ENCODE results near the gene POLR2E. TPM values are rescaled to one million over a fixed set of nuclear protein-coding genes. Genes with fewer than 3 reads are reported as not detected.
A peak's percentile ranks its signal among the peaks of the same experiment; 100 is the strongest.

POLR2E gene
- total and polyA plus RNA-seq, 9 of the 15 experiments (the other 6 are each of a cell fraction or from before 2014, with no cell fraction given), result 3.4 to 413 (median 244) TPM

- TF ChIP-seq NEUROD1 (IDR thresholded peaks at IDR 0.05; ENCODE audit: borderline replicate concordance, low read depth, low read length, partially characterized antibody) (no peak), KDM2B (CRISPR knock-in tag; IDR thresholded peaks at IDR 0.05) (no peak), ZNF24 (IDR thresholded peaks at IDR 0.05) (no peak), RAD21 (CRISPR knock-in tag; conservative IDR thresholded peaks at IDR 0.05 in 1 of 2, IDR thresholded peaks at IDR 0.05 in 1 of 2) (no peak), NFIC (IDR thresholded peaks at IDR 0.05) (0 out of 2 replicates have a peak, but pooled peaks have one; percentile 0), POLR2G (IDR thresholded peaks at IDR 0.05; ENCODE audit: low read depth, low read length) (peak; percentile 54; the same call in 1 of the 2 replicates), ATF1 (CRISPR knock-in tag; IDR thresholded peaks at IDR 0.05) (peak; percentile 37; the same call in 1 of the 2 replicates), ATF1 (tag; IDR thresholded peaks at IDR 0.05) (no peak), MYC (IDR thresholded peaks at IDR 0.05; ENCODE audit: low read depth, low read length) (peak; percentile 31; the same call in 1 of the 2 replicates), MYC (CRISPR knock-in tag; IDR thresholded peaks at IDR 0.05; ENCODE audit: borderline replicate concordance, low read depth) (no peak), WHSC1 (IDR thresholded peaks at IDR 0.05; ENCODE audit: low read length) (no peak), FOXJ2 (tag; IDR thresholded peaks at IDR 0.05) (no peak)
- TF ChIP-seq, protein P1, sequence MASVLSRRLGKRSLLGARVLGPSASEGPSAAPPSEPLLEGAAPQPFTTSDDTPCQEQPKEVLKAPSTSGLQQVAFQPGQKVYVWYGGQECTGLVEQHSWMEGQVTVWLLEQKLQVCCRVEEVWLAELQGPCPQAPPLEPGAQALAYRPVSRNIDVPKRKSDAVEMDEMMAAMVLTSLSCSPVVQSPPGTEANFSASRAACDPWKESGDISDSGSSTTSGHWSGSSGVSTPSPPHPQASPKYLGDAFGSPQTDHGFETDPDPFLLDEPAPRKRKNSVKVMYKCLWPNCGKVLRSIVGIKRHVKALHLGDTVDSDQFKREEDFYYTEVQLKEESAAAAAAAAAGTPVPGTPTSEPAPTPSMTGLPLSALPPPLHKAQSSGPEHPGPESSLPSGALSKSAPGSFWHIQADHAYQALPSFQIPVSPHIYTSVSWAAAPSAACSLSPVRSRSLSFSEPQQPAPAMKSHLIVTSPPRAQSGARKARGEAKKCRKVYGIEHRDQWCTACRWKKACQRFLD (CRISPR knock-in tag; IDR thresholded peaks at IDR 0.05), result 0 out of 2 replicates have a peak, but pooled peaks have one; percentile 59
- TF ChIP-seq, protein P2, sequence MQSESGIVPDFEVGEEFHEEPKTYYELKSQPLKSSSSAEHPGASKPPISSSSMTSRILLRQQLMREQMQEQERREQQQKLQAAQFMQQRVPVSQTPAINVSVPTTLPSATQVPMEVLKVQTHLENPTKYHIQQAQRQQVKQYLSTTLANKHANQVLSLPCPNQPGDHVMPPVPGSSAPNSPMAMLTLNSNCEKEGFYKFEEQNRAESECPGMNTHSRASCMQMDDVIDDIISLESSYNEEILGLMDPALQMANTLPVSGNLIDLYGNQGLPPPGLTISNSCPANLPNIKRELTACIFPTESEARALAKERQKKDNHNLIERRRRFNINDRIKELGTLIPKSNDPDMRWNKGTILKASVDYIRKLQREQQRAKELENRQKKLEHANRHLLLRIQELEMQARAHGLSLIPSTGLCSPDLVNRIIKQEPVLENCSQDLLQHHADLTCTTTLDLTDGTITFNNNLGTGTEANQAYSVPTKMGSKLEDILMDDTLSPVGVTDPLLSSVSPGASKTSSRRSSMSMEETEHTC (IDR thresholded peaks at IDR 0.05), result peak; percentile 86
Observed at GRCh38 chr19:1104311-1105007, 9.3 kb upstream of the POLR2E start (continued).

Data from K562 (cell line).